ENCODE results near the gene RGMB.
"Not testable (repeated sequence)": the region's sequence is repeated elsewhere in the genome, so short reads cannot be mapped to it uniquely, and the experiment has no call there.

DNA sequence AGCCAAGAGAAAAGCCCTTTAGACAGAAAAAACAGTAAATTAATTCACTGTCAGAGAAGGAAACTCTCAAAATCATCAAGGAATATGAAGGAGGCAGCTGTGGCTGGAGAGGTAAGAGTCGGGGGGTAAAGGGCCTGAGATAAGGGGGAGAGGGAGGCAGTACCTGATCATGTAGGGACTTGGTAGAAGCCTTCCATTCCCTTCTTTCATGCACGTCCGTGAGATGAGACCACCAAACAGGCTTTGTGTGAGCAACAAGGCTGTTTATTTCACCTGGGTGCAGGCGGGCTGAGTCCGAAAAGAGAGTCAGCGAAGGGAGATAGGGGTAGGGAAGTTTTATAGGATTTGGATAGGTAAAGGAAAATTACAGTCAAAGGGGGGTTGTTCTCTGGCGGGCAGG, 21.1 kb upstream of the RGMB start:
- TF ChIP-seq, protein P1, sequence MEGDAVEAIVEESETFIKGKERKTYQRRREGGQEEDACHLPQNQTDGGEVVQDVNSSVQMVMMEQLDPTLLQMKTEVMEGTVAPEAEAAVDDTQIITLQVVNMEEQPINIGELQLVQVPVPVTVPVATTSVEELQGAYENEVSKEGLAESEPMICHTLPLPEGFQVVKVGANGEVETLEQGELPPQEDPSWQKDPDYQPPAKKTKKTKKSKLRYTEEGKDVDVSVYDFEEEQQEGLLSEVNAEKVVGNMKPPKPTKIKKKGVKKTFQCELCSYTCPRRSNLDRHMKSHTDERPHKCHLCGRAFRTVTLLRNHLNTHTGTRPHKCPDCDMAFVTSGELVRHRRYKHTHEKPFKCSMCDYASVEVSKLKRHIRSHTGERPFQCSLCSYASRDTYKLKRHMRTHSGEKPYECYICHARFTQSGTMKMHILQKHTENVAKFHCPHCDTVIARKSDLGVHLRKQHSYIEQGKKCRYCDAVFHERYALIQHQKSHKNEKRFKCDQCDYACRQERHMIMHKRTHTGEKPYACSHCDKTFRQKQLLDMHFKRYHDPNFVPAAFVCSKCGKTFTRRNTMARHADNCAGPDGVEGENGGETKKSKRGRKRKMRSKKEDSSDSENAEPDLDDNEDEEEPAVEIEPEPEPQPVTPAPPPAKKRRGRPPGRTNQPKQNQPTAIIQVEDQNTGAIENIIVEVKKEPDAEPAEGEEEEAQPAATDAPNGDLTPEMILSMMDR (IDR thresholded peaks at IDR 0.05), result not testable (repeated sequence)
- TF ChIP-seq ZFX (IDR thresholded peaks at IDR 0.05; ENCODE audit: borderline replicate concordance), result not testable (repeated sequence)
